Upper lobe of left lung (tissue), 4 donors: Measurements from ENCODE around the gene MRPS15.

Experiments
- CTCF ChIP-seq, 6 experiments: fragments of 450-650 bp in 4 of 6; fragments of 200-600 bp in 2 of 6; sonication (generic) in 2 of 6; IDR thresholded peaks; one replicate each; pipeline ENCODE4 v1.5.1; 2016 to 2019; ENCODE audit warnings: antibody characterized with exemption in 6 of 6
- EP300 ChIP-seq, 4 donors: sonication (generic); formaldehyde crosslinking; IDR thresholded peaks; one replicate each; pipeline ENCODE4 v1.5.1; 2017; ENCODE audit warnings: antibody characterized with exemption in 4 of 4, control low read depth in 2 of 4
- POLR2AphosphoS5 ChIP-seq, 2 donors: sonication (generic); formaldehyde crosslinking; IDR thresholded peaks; one replicate each; pipeline ENCODE4 v1.5.1; 2017; ENCODE audit warnings: antibody characterized with exemption in 2 of 2

DNA sequence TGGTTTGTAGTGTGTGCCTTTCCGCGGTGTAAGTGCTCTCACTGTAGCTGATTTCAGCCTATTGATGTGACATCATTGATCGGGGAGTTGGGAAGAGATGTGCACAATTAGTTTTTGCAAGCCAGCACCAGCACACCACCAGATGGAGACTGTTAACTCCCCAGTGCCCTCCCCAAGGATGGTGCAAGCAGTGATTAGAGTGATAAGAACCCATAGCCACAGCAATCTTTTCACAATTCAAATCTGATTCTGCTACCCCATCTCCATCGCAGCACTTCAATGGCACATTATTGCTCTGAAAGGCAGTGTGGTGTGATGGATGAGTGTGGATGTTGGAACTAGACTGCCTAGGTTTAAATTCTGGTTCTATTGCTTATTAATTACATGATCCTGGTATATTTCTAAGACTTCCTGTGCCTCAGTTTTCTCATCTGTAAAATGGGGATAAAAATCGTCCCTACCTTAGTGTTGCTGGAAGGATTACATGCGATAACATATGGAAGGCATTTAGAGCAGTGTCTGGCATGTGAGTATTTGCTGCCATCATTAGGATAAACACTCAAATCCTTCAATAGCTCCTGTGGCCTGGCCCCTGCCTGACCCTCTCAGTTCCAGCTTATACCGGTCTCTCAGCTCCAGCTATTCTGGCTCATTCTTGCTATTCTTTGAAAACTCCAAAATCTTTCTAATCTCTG lies 11.9 kb upstream of the MRPS15 start:
- no peak for TF ChIP-seq EP300 (IDR thresholded peaks at IDR 0.05)
- no peak for TF ChIP-seq CTCF (IDR thresholded peaks at IDR 0.05)
- TF ChIP-seq POLR2AphosphoS5 (IDR thresholded peaks at IDR 0.05): no peak
